HCT116 (cell line): ENCODE measurements around the gene ZNF516. TPM values are rescaled to one million over a fixed set of nuclear protein-coding genes. Genes with fewer than 3 reads are reported as not detected.

ENCODE experiments used
- ATAC-seq: fragments of 200-7000 bp; cut with Tn5 transposase; 2 replicates; pipeline ENCODE4 v1.9.1; 2020; ENCODE audit warnings: mild to moderate bottlenecking, moderate library complexity
- BruUV-seq: library from RNA; stranded (reverse); fragments of 400-500 nt; replicated peaks from 2 replicates; lab custom pipeline; 2021; lab: Mats Ljungman, UMichigan
- CTCF ChIA-PET: fragments of 300-600 bp; sonication (Branson Sonifier 250); formaldehyde crosslinking; loops from one replicate; lab custom pipeline; 2021; ENCODE audit warnings: antibody characterized with exemption; lab: Charles Lee
- POLR2A ChIA-PET: fragments of 300-600, 350-600 bp; sonication (Branson Sonifier 250); formaldehyde crosslinking; loops from one replicate; lab custom pipeline; 2021; ENCODE audit warnings: antibody characterized with exemption; lab: Charles Lee
- RAD21 ChIA-PET, 2 experiments: fragments of 300-600 bp; sonication (Branson Sonifier 250); formaldehyde crosslinking; loops; one replicate each; lab custom pipeline; 2023; ENCODE audit warnings: low total read pairs in 2 of 2; ENCODE audit not compliant: uncharacterized antibody in 2 of 2, unreplicated experiment in 2 of 2, low non-redundant PET in 1 of 2; lab: Charles Lee
- DNase-seq: peaks from one replicate; pipeline ENCODE4 v3.0.0-alpha.2; 2010; ENCODE audit warnings: low read depth, low spot score
- H2AFZ ChIP-seq: fragments of 200-600 bp; shearing (Covaris generic), sonication (generic); 2 replicates; pipeline ENCODE4 v1.6.1; 2017; ENCODE audit warnings: low read depth, mixed run types, mixed read lengths, antibody characterized with exemption, low read length; ENCODE audit not compliant: poor library complexity, severe bottlenecking
- H3K27ac ChIP-seq: 2 replicates; pipeline ENCODE4 v1.5.1; 2012; ENCODE audit warnings: low read depth, low read length
- H3K27me3 ChIP-seq: fragments of 200-600 bp; sonication (generic); 2 replicates; pipeline ENCODE4 v1.6.1; 2016; ENCODE audit warnings: mixed run types, low read length, mixed read lengths; ENCODE audit not compliant: insufficient read depth
- H3K36me3 ChIP-seq, 2 experiments: fragments of 200-500 bp in 1 of 2; fragments of 200-600 bp in 1 of 2; sonication (Bioruptor generic) in 1 of 2; sonication (generic) in 1 of 2; 2 replicates each; pipeline versions ENCODE4 v1.5.1 to v1.6.1; 2014 to 2016; ENCODE audit warnings: low read length in 2 of 2, inconsistent platforms in 1 of 2, mixed read lengths in 1 of 2, mixed run types in 1 of 2; ENCODE audit not compliant: insufficient read depth in 2 of 2, control insufficient read depth in 1 of 2
- H3K4me1 ChIP-seq, 2 experiments: fragments of 200-600 bp in 1 of 2; sonication (generic) in 1 of 2; 2 replicates each; pipeline versions ENCODE4 v1.5.1 to v1.6.1; 2012 to 2017; ENCODE audit warnings: low read length in 2 of 2, inconsistent platforms in 1 of 2, mild to moderate bottlenecking in 1 of 2, mixed read lengths in 1 of 2, mixed run types in 1 of 2, moderate library complexity in 1 of 2; ENCODE audit not compliant: insufficient read depth in 2 of 2, control insufficient read depth in 1 of 2
- H3K4me2 ChIP-seq: fragments of 200-600 bp; sonication (generic); 2 replicates; pipeline ENCODE4 v1.6.1; 2017; ENCODE audit warnings: mixed run types, low read length, mixed read lengths
- H3K4me3 ChIP-seq, 2 experiments: fragments of 200-600 bp in 1 of 2; sonication (generic) in 1 of 2; replicated peaks in 1 of 2; 2 replicates each; pipeline ENCODE4 v1.5.1; 2011 to 2016; ENCODE audit warnings: low read length in 2 of 2, control low read depth in 1 of 2, low read depth in 1 of 2, mild to moderate bottlenecking in 1 of 2, mixed read lengths in 1 of 2, mixed run types in 1 of 2
- H3K79me2 ChIP-seq: fragments of 200-600 bp; sonication (generic); 2 replicates; pipeline ENCODE4 v1.6.1; 2017; ENCODE audit warnings: mild to moderate bottlenecking, mixed run types, low read length, moderate library complexity, mixed read lengths; ENCODE audit not compliant: insufficient read depth
- H3K9ac ChIP-seq: fragments of 200-600 bp; sonication (generic); 2 replicates; pipeline ENCODE4 v1.6.1; 2016; ENCODE audit warnings: low read length, mixed read lengths
- H3K9me2 ChIP-seq: fragments of 200-600 bp; sonication (generic), shearing (Covaris generic); 2 replicates; pipeline ENCODE4 v1.6.1; 2017; ENCODE audit warnings: mixed run types, mild to moderate bottlenecking, moderate library complexity; ENCODE audit not compliant: insufficient read depth
- H3K9me3 ChIP-seq, 2 experiments: fragments of 200-500 bp in 1 of 2; fragments of 200-600 bp in 1 of 2; sonication (Bioruptor generic) in 1 of 2; sonication (generic) in 1 of 2; 2 replicates each; pipeline ENCODE4 v1.6.1; 2014 to 2017; ENCODE audit warnings: low read length in 2 of 2, mixed read lengths in 2 of 2, inconsistent platforms in 1 of 2, low read depth in 1 of 2, mild to moderate bottlenecking in 1 of 2, mixed run types in 1 of 2, moderate library complexity in 1 of 2; ENCODE audit not compliant: control insufficient read depth in 1 of 2, insufficient read depth in 1 of 2
- H4K20me1 ChIP-seq: fragments of 200-600 bp; sonication (generic), shearing (Covaris generic); 2 replicates; pipeline ENCODE4 v1.6.1; 2017; ENCODE audit warnings: mixed run types, mild to moderate bottlenecking, moderate library complexity; ENCODE audit not compliant: insufficient read depth
- CBX3 ChIP-seq: IDR thresholded peaks from 2 replicates; pipeline ENCODE4 v1.6.1; 2012; ENCODE audit warnings: low read depth
- CEBPB ChIP-seq: IDR thresholded peaks from 2 replicates; pipeline ENCODE4 v1.6.1; 2012; ENCODE audit warnings: low read depth
- CTCF ChIP-seq, 3 experiments: fragments of 200-600 bp in 1 of 3; sonication (generic) in 1 of 3; IDR thresholded peaks in 2 of 3; conservative IDR thresholded peaks in 1 of 3; 2 replicates each; pipeline ENCODE4 v1.5.1; 2012 to 2017; ENCODE audit warnings: low read depth in 2 of 3, low read length in 2 of 3, antibody characterized with exemption in 1 of 3, borderline replicate concordance in 1 of 3, control low read depth in 1 of 3, mild to moderate bottlenecking in 1 of 3, mixed read lengths in 1 of 3, mixed run types in 1 of 3, moderate library complexity in 1 of 3; ENCODE audit not compliant: insufficient read depth in 1 of 3
- EGR1 ChIP-seq: IDR thresholded peaks from 2 replicates; pipeline ENCODE4 v1.6.1; 2012; ENCODE audit warnings: low read depth
- EZH2 ChIP-seq: fragments of 200-600 bp; sonication (generic); IDR thresholded peaks from 2 replicates; pipeline ENCODE4 v1.6.1; 2017; ENCODE audit warnings: antibody characterized with exemption, mixed run types
- FOSL1 ChIP-seq: IDR thresholded peaks from 2 replicates; pipeline ENCODE4 v1.6.1; 2012; ENCODE audit warnings: low read depth
- JUND ChIP-seq: IDR thresholded peaks from 2 replicates; pipeline ENCODE4 v1.6.1; 2012
- MAX ChIP-seq: IDR thresholded peaks from 2 replicates; pipeline ENCODE4 v1.6.1; 2012
- RAD21 ChIP-seq: IDR thresholded peaks from 2 replicates; pipeline ENCODE4 v1.6.1; 2012; ENCODE audit warnings: low read depth, mild to moderate bottlenecking
- SIN3A ChIP-seq: IDR thresholded peaks from 2 replicates; pipeline ENCODE4 v1.6.1; 2012; ENCODE audit warnings: low read depth
- SP1 ChIP-seq: IDR thresholded peaks from 2 replicates; pipeline ENCODE4 v1.6.1; 2012; ENCODE audit warnings: low read depth
- TCF7L2 ChIP-seq: IDR thresholded peaks from 2 replicates; pipeline ENCODE4 v1.7.0; 2011; ENCODE audit warnings: borderline replicate concordance, inconsistent platforms; ENCODE audit not compliant: insufficient read depth, insufficient read length; ENCODE audit errors: extremely low read depth
- YY1 ChIP-seq: IDR thresholded peaks from 2 replicates; pipeline ENCODE4 v1.6.1; 2011; ENCODE audit warnings: low read length, low read depth, moderate library complexity, mild to moderate bottlenecking; ENCODE audit not compliant: insufficient replicate concordance; ENCODE audit errors: extremely low read depth
- ZBTB33 ChIP-seq: IDR thresholded peaks from 2 replicates; pipeline ENCODE4 v1.6.1; 2011; ENCODE audit warnings: mild to moderate bottlenecking, low read length, moderate library complexity; ENCODE audit not compliant: insufficient replicate concordance; ENCODE audit errors: extremely low read depth
- ZFX ChIP-seq: fragments of 450-650 bp; IDR thresholded peaks from 2 replicates; pipeline ENCODE4 v1.6.1; 2017
- ZNF274 ChIP-seq: fragments of 200-500 bp; sonication (Bioruptor generic); IDR thresholded peaks from 2 replicates; pipeline ENCODE4 v1.6.1; 2014; ENCODE audit warnings: mild to moderate bottlenecking, low read depth, low read length, inconsistent platforms
- intact Hi-C: fragments of 100-400 bp; cut with micrococcal nuclease; formaldehyde crosslinking; loops from 2 replicates; pipeline ENCODE4 v1.10.0; 2022
- total RNA-seq: library from RNA; stranded (reverse); gene quantifications from one replicate; pipeline ENCODE4 v1.2.1, GENCODE V29; 2021; ENCODE audit not compliant: unreplicated experiment

The ZNF516 gene
- total RNA-seq, 1 experiment from 2014 or later, result 32.0 TPM

GRCh38 chr18:76458522-76459311 is 36.3 kb downstream of the ZNF516 start:
- Histone ChIP-seq H3K27me3 (no peaks in the 10 kb centered on the region), H2AFZ (no peak overlapping the region), H3K9me3 (no peaks in the 10 kb centered on the region), H3K4me2 (no peak overlapping the region), H3K4me1 (peaks cover 0 to 25% of the 10 kb centered on the region in 2 experiments; a peak in 2 of 4 replicates), H3K9ac (no peak overlapping the region), H3K9me2 (no peaks in the 10 kb centered on the region), H3K36me3 (no peaks in the 10 kb centered on the region), H4K20me1 (no peaks in the 10 kb centered on the region), H3K4me3 (no peak overlapping the region), H3K27ac (no peak overlapping the region), H3K79me2 (peaks cover 7% of the 10 kb centered on the region; the same call in 1 of the 2 replicates)
- POLR2A ChIA-PET, result no interaction called here
- ATAC-seq (no peak), DNase-seq (no peak)
- CTCF ChIA-PET, result no interaction called here
- no peak for TF ChIP-seq CEBPB
- TF ChIP-seq SIN3A, result no peak
- TF ChIP-seq FOSL1, result no peak
- TF ChIP-seq TCF7L2, result no peak
- TF ChIP-seq ZFX, result no peak
- BruUV-seq, result no TSS peak
- RAD21 ChIA-PET, result no interaction called here
- intact Hi-C loops, result loop anchor here (10.0 kb wide), 1 partner anchor 46 kb away; no protein-coding TSS in a partner anchor

GRCh38 chr18:76457957-76458356 is 37.1 kb downstream of the ZNF516 start:
- RAD21 ChIA-PET, result no interaction called here
- H3K79me2 ChIP-seq, result 0 out of 2 replicates have a peak, but pooled peaks cover 9% of the 10 kb centered on the region
- H3K9me3 ChIP-seq, result no peaks in the 10 kb centered on the region
- ATAC-seq (no peak), DNase-seq (no peak)
- no peaks in the 10 kb centered on the region for H3K9me2 ChIP-seq
- no peak overlapping the region for H3K4me2 ChIP-seq
- POLR2A ChIA-PET, result no interaction called here
- no peaks in the 10 kb centered on the region for H3K27me3 ChIP-seq
- CTCF ChIA-PET, result no interaction called here
- H3K9ac ChIP-seq, result no peak overlapping the region
- H3K27ac ChIP-seq, result no peak overlapping the region
- H3K36me3 ChIP-seq, result no peaks in the 10 kb centered on the region
- no TSS peak for BruUV-seq
- intact Hi-C loops, result loop anchor here (10.0 kb wide), 1 partner anchor 47 kb away; no protein-coding TSS in a partner anchor
- no peak overlapping the region for H2AFZ ChIP-seq
- H4K20me1 ChIP-seq, result no peaks in the 10 kb centered on the region
- H3K4me1 ChIP-seq, result peaks cover 0 to 25% of the 10 kb centered on the region in 2 experiments; a peak in 2 of 4 replicates
- no peak overlapping the region for H3K4me3 ChIP-seq
- TF ChIP-seq CEBPB, result no peak
- no peak for TF ChIP-seq JUND
- no peak for TF ChIP-seq FOSL1
- TF ChIP-seq SP1, result no peak
- TF ChIP-seq ZNF274, result no peak
- no peak for TF ChIP-seq YY1
- no peak for TF ChIP-seq RAD21
- TF ChIP-seq MAX, result no peak
- TF ChIP-seq ZBTB33, result no peak
- no peak for TF ChIP-seq EGR1
- TF ChIP-seq EZH2, result no peak
- no peak for TF ChIP-seq CTCF (IDR thresholded peaks at IDR 0.05 in 2 of 3, conservative IDR thresholded peaks at IDR 0.05 in 1 of 3; ENCODE audit: borderline replicate concordance in 1 of 3, insufficient read depth in 1 of 3, low read depth in 2 of 3, low read length in 2 of 3)
- TF ChIP-seq CBX3, result no peak
